Measurements from ENCODE around the gene AMZ1. TPM values are rescaled to one million over a fixed set of nuclear protein-coding genes. Genes with fewer than 3 reads are reported as not detected.

AMZ1 gene
- total and polyA plus RNA-seq, 10 donors: 0.20 to 3.4 (median 1.6) TPM

GRCh38 chr7:2659556-2660358 is 28.2 kb upstream of the AMZ1 start:
- 87 to 93% (median 92%) methylated on average over 20 to 36 of the region's 36 CpGs for WGBS, 5 donors
- peak; percentile 69 for DNase-seq
- no peak overlapping the region for H3K27ac ChIP-seq
- no peaks in the 10 kb centered on the region for H3K9me3 ChIP-seq
- H3K4me1 ChIP-seq: peaks cover 3 to 32% (median 21%) of the 10 kb centered on the region in 6 donors
- H3K36me3 ChIP-seq: peaks cover 0 to 89% (median 51%) of the 10 kb centered on the region in 6 donors
- H3K4me3 ChIP-seq: no peak overlapping the region
- intact Hi-C loops (cut with DNase I; ENCODE audit: low total_unique reads): no loop called here
- H3K27me3 ChIP-seq (replicated peaks in 1 of 7): no peaks in the 10 kb centered on the region
- TF ChIP-seq POLR2AphosphoS5 (IDR thresholded peaks at IDR 0.05) (peak in 1 of 3 donors; percentile 15), POLR2A (IDR thresholded peaks at IDR 0.05) (no peak)

GRCh38 chr7:2660359-2661095 is 27.5 kb upstream of the AMZ1 start:
- 75 to 90% (median 88%) methylated on average over 15 to 36 of the region's 36 CpGs for WGBS, 5 donors
- peaks cover 0 to 81% (median 48%) of the 10 kb centered on the region in 6 donors for H3K36me3 ChIP-seq
- H3K27me3 ChIP-seq (replicated peaks in 1 of 7): no peaks in the 10 kb centered on the region
- DNase-seq: peak; percentile 63
- peak in 1 of 11 experiments; percentile 24 for TF ChIP-seq CTCF (IDR thresholded peaks at IDR 0.05 in 8 of 11, conservative IDR thresholded peaks at IDR 0.05 in 3 of 11)
- no peak for TF ChIP-seq POLR2AphosphoS5 (IDR thresholded peaks at IDR 0.05)
- peaks cover 3 to 35% (median 22%) of the 10 kb centered on the region in 6 donors for H3K4me1 ChIP-seq
- no peaks in the 10 kb centered on the region for H3K9me3 ChIP-seq
- intact Hi-C loops (cut with DNase I; ENCODE audit: low total_unique reads): no loop called here
- H3K27ac ChIP-seq: no peak overlapping the region
- H3K4me3 ChIP-seq: no peak overlapping the region

GRCh38 chr7:2661096-2661449 is 26.9 kb upstream of the AMZ1 start:
- peaks cover 0 to 76% (median 46%) of the 10 kb centered on the region in 6 donors for H3K36me3 ChIP-seq
- intact Hi-C loops (cut with DNase I; ENCODE audit: low total_unique reads): no loop called here
- peaks cover 3 to 40% (median 25%) of the 10 kb centered on the region in 6 donors for H3K4me1 ChIP-seq
- no peak overlapping the region for H3K4me3 ChIP-seq
- WGBS, 5 donors: 89 to 97% (median 94%) methylated on average over 7 to 10 of the region's 10 CpGs
- H3K9me3 ChIP-seq: no peaks in the 10 kb centered on the region
- peak; percentile 72 for DNase-seq
- no peaks in the 10 kb centered on the region for H3K27me3 ChIP-seq (replicated peaks in 1 of 7)
- no peak overlapping the region for H3K27ac ChIP-seq
- TF ChIP-seq CTCF (IDR thresholded peaks at IDR 0.05 in 8 of 11, conservative IDR thresholded peaks at IDR 0.05 in 3 of 11): no peak
- TF ChIP-seq POLR2AphosphoS5 (IDR thresholded peaks at IDR 0.05): no peak
- TF ChIP-seq POLR2A (IDR thresholded peaks at IDR 0.05): no peak

GRCh38 chr7:2661602-2662272 is 26.3 kb upstream of the AMZ1 start:
- no peak overlapping the region for H3K27ac ChIP-seq
- DNase-seq: peak; percentile 72
- TF ChIP-seq POLR2AphosphoS5 (IDR thresholded peaks at IDR 0.05) (peak in 1 of 3 donors; percentile 39), POLR2A (IDR thresholded peaks at IDR 0.05) (no peak)

More at GRCh38 chr7:2661602-2662272, 26.3 kb upstream of the AMZ1 start:
- H3K9me3 ChIP-seq: no peaks in the 10 kb centered on the region
- intact Hi-C loops (cut with DNase I; ENCODE audit: low total_unique reads): no loop called here
- H3K4me3 ChIP-seq: no peak overlapping the region
- no peaks in the 10 kb centered on the region for H3K27me3 ChIP-seq (replicated peaks in 1 of 7)
- H3K36me3 ChIP-seq: peaks cover 0 to 69% (median 40%) of the 10 kb centered on the region in 6 donors
- WGBS, 5 donors: 88 to 92% (median 89%) methylated on average over 39 to 43 of the region's 43 CpGs
- peaks cover 3 to 43% (median 26%) of the 10 kb centered on the region in 6 donors for H3K4me1 ChIP-seq

Data from spleen (tissue), 11 donors.